GM12878 (cell line): Measurements from ENCODE around the gene TMEM150B. TPM values are rescaled to one million over a fixed set of nuclear protein-coding genes. Genes with fewer than 3 reads are reported as not detected.

Experiments
- ATF3 ChIP-seq: IDR thresholded peaks from 2 replicates; pipeline ENCODE4 v1.6.1; 2011; ENCODE audit warnings: low read depth, mild to moderate bottlenecking, low read length, moderate library complexity, borderline replicate concordance; ENCODE audit errors: extremely low read depth
- BRCA1 ChIP-seq: IDR thresholded peaks from 2 replicates; pipeline ENCODE4 v1.6.1; 2011; ENCODE audit warnings: low read depth, low read length, improper control_type of control experiment
- CEBPZ ChIP-seq: fragments of 150-350 bp; IDR thresholded peaks from 2 replicates; pipeline ENCODE4 v1.6.1; 2016; ENCODE audit warnings: low read depth, low read length
- CHD1 ChIP-seq: IDR thresholded peaks from 2 replicates; pipeline ENCODE4 v1.6.1; 2012; ENCODE audit warnings: low read depth, low read length, improper control_type of control experiment
- DPF2 ChIP-seq: fragments of 450-650 bp; IDR thresholded peaks from 2 replicates; pipeline ENCODE4 v1.6.1; 2017; ENCODE audit warnings: mild to moderate bottlenecking
- EED ChIP-seq: sonication (generic); IDR thresholded peaks from 2 replicates; pipeline ENCODE4 v1.6.1; 2016; ENCODE audit warnings: antibody characterized with exemption, low read depth
- FOXM1 ChIP-seq: IDR thresholded peaks from 2 replicates; pipeline ENCODE4 v1.6.1; 2012; ENCODE audit warnings: low read depth, mild to moderate bottlenecking, inconsistent platforms, low read length, moderate library complexity
- HDAC6 ChIP-seq: fragments of 200-600 bp; sonication (generic); IDR thresholded peaks from one replicate; pipeline ENCODE4 v1.8.0; 2017; ENCODE audit warnings: antibody characterized with exemption; ENCODE audit not compliant: unreplicated experiment
- JUND ChIP-seq: IDR thresholded peaks from 2 replicates; pipeline ENCODE4 v1.6.1; 2012; ENCODE audit warnings: low read depth, mild to moderate bottlenecking, low read length, improper control_type of control experiment, moderate library complexity
- MEF2B ChIP-seq: fragments of 450-650 bp; IDR thresholded peaks from 2 replicates; pipeline ENCODE4 v1.6.1; 2018; ENCODE audit warnings: mild to moderate bottlenecking, moderate library complexity; ENCODE audit not compliant: partially characterized antibody, poor library complexity, severe bottlenecking
- NFXL1 ChIP-seq: fragments of 450-650 bp; IDR thresholded peaks from 2 replicates; pipeline ENCODE4 v1.6.1; 2017; ENCODE audit warnings: antibody characterized with exemption, mild to moderate bottlenecking, borderline replicate concordance
- NR2C1 ChIP-seq: fragments of 450-650 bp; IDR thresholded peaks from 2 replicates; pipeline ENCODE4 v1.6.1; 2017; ENCODE audit warnings: antibody characterized with exemption, mild to moderate bottlenecking, moderate library complexity
- POLR2AphosphoS5 ChIP-seq: IDR thresholded peaks from 2 replicates; pipeline ENCODE4 v1.6.1; 2011; ENCODE audit warnings: mild to moderate bottlenecking, low read length, inconsistent platforms
- RB1 ChIP-seq: fragments of 450-650 bp; formaldehyde crosslinking; IDR thresholded peaks from 2 replicates; pipeline ENCODE4 v1.6.1; 2017; ENCODE audit warnings: mild to moderate bottlenecking, borderline replicate concordance
- SIX5 ChIP-seq: IDR thresholded peaks from 2 replicates; pipeline ENCODE4 v1.6.1; 2011; ENCODE audit warnings: mild to moderate bottlenecking, low read depth, low read length, moderate library complexity; ENCODE audit not compliant: severe bottlenecking
- SPI1 ChIP-seq: IDR thresholded peaks from 2 replicates; pipeline ENCODE4 v1.6.1; 2011; ENCODE audit warnings: low read depth, mild to moderate bottlenecking, low read length, moderate library complexity, borderline replicate concordance; ENCODE audit not compliant: insufficient read depth
- SREBF1 ChIP-seq: IDR thresholded peaks from 2 replicates; pipeline ENCODE4 v1.6.1; 2012; ENCODE audit warnings: mild to moderate bottlenecking, low read length
- TBL1XR1 ChIP-seq: IDR thresholded peaks from 2 replicates; pipeline ENCODE4 v1.6.1; 2012; ENCODE audit warnings: low read depth, low read length, improper control_type of control experiment
- ZBTB11 ChIP-seq: fragments of 450-650 bp; formaldehyde crosslinking; IDR thresholded peaks from 2 replicates; pipeline ENCODE4 v1.5.0; 2022; ENCODE audit warnings: mild to moderate bottlenecking, missing genetic modification characterization
- ZSCAN29 ChIP-seq: fragments of 450-650 bp; IDR thresholded peaks from 2 replicates; pipeline ENCODE4 v1.6.1; 2017; ENCODE audit warnings: mild to moderate bottlenecking, moderate library complexity
- polyA plus RNA-seq, 11 experiments: library from polyadenylated mRNA; depleted of rRNA in 4 of 11; unstranded in 6 of 11; stranded (reverse) in 5 of 11; fragments of >200 nt; fragmentation: Nextera tagmentation in 4 of 11; fragmentation: Illumina TruSeq in 1 of 11; extraction: Ambion mirVana in 4 of 11; extraction: Trizol in 1 of 11; gene quantifications; 1 replicate in 1 of 11; 2 replicates in 10 of 11; pipeline versions ENCODE4 v1.2.1 to v1.2.3, GENCODE V29; 2011 to 2016; ENCODE audit warnings: inconsistent platforms in 2 of 11, missing spikeins in 2 of 11, low read depth in 1 of 11
- total RNA-seq, 4 experiments: library from RNA; depleted of rRNA in 3 of 4; stranded (reverse); fragments of >200 nt in 3 of 4; fragmentation: Illumina TruSeq in 1 of 4; extraction: Trizol in 1 of 4; gene quantifications; 2 replicates each; pipeline versions ENCODE4 v1.2.1 to v1.2.3, GENCODE V29; 2013 to 2021

The TMEM150B gene
- total and polyA plus RNA-seq, 10 of the 15 experiments (the other 5 are each of a cell fraction or from before 2014, with no cell fraction given): 0.09 to 0.23 (median 0.18) TPM; not detected in 6

DNA sequence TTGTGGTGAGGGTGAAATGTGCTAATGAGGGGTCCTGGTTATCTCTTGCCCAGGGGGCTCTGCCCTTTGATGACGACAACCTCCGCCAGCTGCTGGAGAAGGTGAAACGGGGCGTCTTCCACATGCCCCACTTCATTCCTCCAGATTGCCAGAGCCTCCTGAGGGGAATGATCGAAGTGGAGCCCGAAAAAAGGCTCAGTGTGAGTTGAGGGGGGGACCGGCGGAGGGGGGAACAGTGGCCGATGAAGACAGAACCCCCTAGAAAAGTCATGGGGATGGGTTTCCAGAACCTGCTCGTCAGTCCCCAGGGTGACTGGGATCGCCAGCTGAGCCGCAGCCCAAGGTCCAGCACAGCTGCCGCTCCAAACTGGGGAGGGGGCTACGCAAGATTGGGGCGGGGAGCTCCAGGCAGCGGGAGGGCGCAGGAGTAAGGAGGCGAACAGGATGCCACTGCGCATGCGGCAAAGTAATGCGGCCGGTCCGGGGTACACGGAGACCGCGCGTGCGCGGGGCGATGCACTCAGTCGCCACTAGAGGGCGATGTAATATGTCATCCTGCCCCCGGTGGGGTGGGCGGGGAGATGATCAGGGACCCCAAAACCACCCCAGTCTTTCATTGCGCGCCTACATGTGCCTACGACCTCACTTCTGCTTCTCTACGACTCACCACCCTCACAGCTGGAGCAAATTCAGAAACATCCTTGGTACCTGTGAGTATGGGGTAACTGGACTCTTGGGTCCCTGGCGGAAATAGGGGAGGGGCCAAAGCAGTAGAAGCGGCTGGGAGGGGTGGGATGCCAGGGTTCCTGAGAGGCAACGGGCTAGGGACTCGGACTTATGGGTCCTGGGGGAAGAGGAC is 23.5 kb downstream of the TMEM150B start (continued):
- no peak for TF ChIP-seq CEBPZ
- TF ChIP-seq ATF3: peak; percentile 21; the same call in 1 of the 2 replicates
- TF ChIP-seq MEF2B: peak; percentile 50
- TF ChIP-seq RB1: peak; percentile 59; the same call in 1 of the 2 replicates
- TF ChIP-seq ZBTB11 (CRISPR knock-in tag): no peak
- no peak for TF ChIP-seq NFXL1
- no peak for TF ChIP-seq HDAC6
- no peak for TF ChIP-seq CHD1
- TF ChIP-seq JUND: no peak
- TF ChIP-seq DPF2: 0 out of 2 replicates have a peak, but pooled peaks have one; percentile 24
- no peak for TF ChIP-seq NR2C1
- no peak for TF ChIP-seq FOXM1
- TF ChIP-seq EED: no peak
- no peak for TF ChIP-seq SREBF1
- no peak for TF ChIP-seq SIX5
- TF ChIP-seq SPI1: no peak
- peak; percentile 28; the same call in 1 of the 2 replicates for TF ChIP-seq POLR2AphosphoS5
- no peak for TF ChIP-seq BRCA1
- TF ChIP-seq ZSCAN29: no peak
- no peak for TF ChIP-seq TBL1XR1
